Colon (tissue), 2 donors: ENCODE measurements around the gene SCCPDH.
"Not testable (repeated sequence)": the region's sequence is repeated elsewhere in the genome, so short reads cannot be mapped to it uniquely, and the experiment has no call there.

ENCODE experiments used
- FAIRE-seq: peaks from 2 replicates; lab custom pipeline; 2012; peaks lifted over from hg19 to GRCh38; lab: Jason Lieb, UNC
- donor health status: control.
- donor health status: control.

SCCPDH gene

DNA sequence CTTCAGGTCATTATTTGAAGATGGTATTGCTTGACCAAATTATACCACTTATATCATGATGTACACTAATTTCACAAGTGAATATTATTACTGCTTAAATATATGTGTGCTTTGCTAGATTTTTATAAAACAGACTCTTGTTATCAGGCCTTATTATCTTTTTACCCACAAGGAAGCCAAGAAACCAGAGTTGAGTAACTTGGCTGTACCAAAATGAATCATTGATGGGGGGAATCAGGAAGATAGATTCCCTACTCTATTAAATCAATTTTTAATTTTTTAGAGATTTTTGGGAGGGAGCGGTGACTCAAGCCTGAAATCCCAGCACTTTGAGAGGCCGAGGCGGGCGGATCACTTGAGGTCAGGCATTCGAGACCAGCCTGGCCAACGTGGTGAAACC lies 16.0 kb upstream of the SCCPDH start:
- no peak for FAIRE-seq

- no peak for FAIRE-seq
Observed at GRCh38 chr1:246709196-246709595, 15.0 kb upstream of the SCCPDH start.

GRCh38 chr1:246709835-246710234 lies 14.4 kb upstream of the SCCPDH start:
- FAIRE-seq, result no peak

DNA sequence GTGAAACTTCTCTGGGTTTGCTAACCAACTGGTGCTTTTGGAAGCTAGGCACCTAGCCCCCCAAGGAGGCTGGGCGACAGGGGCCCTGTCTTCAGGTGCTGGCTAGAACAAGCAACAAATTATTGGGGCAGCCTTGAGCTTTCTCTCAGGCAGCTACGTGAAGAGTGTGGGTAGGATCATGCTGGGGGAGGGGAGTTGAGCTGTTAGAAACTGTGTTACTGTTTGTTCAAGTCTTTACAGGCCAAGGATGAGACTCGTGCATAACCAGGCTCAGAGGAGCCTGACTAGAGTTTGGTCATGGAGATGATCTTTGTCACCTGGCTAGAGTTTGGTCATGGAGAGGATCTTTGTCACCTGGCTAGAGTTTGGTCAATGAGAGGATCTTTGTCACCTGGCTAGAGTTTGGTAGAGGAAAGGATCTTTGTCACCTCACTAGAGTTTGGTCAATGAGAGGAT lies 12.6 kb upstream of the SCCPDH start:
- no peak for FAIRE-seq

GRCh38 chr1:246712428-246712827 lies 11.8 kb upstream of the SCCPDH start:
- FAIRE-seq, result not testable (repeated sequence)

GRCh38 chr1:246719361-246719760 lies 4.8 kb upstream of the SCCPDH start:
- not testable (repeated sequence) for FAIRE-seq

GRCh38 chr1:246720814-246721213 lies 3.4 kb upstream of the SCCPDH start:
- FAIRE-seq, result not testable (repeated sequence)

- no peak for FAIRE-seq
Observed at GRCh38 chr1:246722720-246723119, 1.5 kb upstream of the SCCPDH start.

DNA sequence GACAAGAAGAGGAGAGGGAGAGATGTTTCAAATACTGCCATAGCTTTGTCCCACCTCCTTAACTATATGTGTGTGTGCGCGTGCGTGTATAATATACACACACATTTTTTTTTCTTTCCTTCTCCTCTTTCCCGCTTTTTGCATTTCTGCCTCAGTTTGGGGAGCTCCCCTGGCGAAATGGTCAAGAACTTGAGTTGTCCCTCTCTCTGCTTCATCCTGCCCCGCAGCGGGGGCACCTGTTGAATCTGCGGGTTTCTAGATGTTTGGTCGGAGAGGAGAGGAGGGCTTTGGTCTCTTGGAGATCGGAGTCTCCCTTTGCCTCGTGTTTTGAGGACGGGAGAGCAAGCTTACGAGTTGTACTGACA lies 504 bp downstream of the SCCPDH start:
- FAIRE-seq, result no peak

DNA sequence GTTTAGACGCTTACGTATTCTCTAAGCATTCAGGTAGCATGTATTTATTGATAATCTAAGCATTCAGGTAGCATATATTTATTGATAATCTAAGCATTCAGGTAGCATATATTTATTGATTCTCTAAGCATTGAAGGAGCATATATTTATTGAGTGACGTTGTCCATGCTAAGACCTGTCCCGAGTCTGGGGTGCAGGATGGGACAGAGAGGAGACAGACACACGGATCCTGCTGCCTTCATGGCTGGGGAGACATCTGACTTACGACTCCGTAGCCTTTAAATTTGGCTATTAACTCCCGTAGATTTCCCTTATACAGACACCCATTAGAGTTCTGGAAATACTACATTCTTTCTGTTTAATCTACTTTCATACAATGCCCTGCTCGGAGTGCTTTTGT lies 982 bp downstream of the SCCPDH start:
- FAIRE-seq, result no peak

- FAIRE-seq, result no peak
Observed at GRCh38 chr1:246726255-246726679, 2.1 kb downstream of the SCCPDH start.

DNA sequence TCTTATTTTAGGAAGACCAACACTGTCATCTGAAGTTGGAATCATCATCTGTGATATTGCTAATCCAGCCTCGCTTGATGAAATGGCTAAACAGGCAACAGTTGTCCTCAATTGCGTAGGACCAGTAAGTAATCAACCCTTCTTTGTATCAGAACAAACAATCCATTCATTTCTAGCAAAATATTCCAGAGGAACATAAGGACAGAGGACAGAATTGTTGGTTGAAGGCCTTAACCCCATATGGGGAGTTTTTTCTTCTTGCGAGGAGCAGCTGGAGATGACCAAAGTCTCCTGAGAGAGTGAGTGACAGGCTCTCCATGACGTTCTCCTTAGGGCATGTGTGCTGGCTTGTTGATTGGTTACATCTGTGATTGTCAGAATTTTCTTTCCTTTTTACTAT lies 2.7 kb downstream of the SCCPDH start:
- no peak for FAIRE-seq

DNA sequence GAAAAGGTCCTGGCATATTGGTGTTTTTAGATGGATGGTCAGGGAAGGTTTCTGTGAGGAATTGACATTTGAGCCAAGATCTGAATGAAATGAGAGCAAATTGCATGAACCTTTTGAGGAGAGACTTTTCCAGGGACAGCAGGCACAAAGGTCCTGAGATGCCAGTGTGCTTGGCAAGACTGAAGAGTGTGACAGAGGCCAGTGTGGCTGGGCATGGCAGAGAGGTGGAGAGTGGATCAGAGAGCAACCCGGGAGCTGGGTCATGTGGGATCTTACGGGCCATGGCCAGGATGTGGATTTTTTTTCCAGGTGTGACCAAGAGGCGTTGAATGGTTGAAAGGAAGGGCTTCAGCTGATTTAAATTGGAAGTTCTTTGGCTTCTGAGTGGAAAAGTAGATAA lies 3.4 kb downstream of the SCCPDH start:
- FAIRE-seq, result no peak

DNA sequence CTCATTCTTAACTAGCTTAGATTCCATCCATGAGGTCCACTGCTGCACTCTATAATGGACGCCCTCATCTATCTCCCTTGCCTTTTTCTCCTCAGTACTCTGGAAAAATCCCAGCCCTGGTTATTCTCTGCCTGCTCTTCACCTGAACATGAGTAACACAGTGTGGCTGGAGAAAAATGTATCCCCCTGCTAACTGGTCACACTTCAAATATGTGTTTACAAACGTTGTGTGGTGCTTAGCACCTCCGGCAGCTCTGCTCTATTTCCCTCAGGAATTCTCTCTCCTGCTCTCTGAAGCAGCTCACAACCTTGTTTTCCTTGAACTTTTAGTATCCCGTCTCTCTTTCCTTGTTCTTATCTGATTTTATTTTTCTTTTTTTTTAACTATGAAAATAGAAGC lies 4.1 kb downstream of the SCCPDH start:
- no peak for FAIRE-seq

DNA sequence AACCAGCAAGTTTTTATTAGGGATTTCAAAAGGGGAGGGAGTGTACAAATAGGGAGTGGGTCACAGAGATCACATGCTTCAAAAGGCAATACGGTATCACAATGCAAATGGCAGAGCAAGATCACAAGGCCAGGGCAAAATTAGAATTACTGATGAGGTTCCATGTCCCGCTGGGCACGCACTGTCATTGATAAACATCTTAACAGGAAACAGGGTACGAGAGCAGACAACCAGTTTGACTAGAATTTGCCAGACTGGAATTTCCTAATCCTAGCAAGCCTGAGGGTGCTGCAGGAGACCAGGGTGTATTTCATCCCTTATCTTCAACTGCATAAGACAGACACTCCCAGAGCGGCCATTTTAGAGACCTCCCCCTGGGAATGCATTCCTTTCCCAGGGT lies 4.8 kb downstream of the SCCPDH start:
- FAIRE-seq, result not testable (repeated sequence)

- FAIRE-seq, result no peak
Observed at GRCh38 chr1:246730839-246731238, 6.6 kb downstream of the SCCPDH start.

DNA sequence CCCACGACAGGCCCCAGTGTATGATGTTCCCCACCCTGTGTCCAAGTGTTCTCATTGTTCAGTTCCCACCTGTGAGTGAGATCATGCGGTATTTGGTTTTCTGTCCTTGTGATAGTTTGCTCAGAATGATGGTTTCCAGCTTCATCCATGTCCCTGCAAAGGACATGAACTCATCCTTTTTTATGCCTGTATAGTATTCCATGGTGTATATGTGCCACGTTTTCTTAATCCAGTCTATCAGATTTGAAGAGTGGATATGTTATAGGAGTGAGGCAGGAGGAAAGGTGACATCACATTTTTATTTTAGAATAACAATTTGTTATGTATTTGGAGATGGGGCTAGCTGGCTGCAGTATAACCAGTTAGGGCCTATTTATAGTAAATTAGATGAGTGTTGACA lies 7.7 kb downstream of the SCCPDH start:
- not testable (repeated sequence) for FAIRE-seq

- FAIRE-seq, result no peak
Observed at GRCh38 chr1:246733704-246734103, 9.5 kb downstream of the SCCPDH start.

- FAIRE-seq, result no peak
Observed at GRCh38 chr1:246734866-246735265, 10.7 kb downstream of the SCCPDH start.

DNA sequence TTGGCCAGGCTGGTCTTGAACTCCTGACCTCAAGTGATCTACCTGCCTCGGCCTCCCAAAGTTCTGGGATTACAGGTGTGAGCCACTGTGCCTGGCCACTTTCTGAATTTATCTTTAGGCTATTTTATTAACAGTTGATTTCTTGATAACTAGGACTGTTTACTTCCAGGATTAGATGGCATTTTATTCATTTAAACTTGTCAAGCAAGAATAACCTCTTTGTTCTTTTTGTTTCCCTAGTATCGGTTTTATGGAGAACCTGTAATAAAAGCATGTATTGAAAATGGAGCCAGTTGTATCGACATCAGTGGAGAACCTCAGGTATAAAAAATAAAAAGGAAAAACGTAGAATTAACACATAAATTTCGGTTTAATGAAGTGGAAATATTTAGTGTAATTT lies 11.5 kb downstream of the SCCPDH start:
- FAIRE-seq, result no peak

DNA sequence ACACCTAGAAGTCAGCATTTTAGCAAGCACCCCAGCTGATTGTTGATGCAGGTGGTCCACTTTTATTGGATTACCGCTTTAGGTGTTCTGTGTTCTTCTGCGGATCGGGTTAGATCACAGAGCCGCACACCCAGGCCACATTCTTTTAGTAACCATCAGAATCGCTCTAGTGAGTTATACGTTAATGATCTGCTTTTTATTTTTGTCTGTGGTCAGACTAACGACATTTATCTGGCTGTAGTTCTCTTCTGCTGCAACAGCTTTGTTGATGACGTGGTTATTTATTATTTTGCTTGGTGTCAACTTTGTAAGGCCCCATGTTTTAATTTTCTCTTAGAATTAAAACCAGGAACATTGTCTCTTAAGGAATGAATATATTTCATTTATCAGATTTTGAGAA lies 18.2 kb downstream of the SCCPDH start:
- FAIRE-seq, result no peak

DNA sequence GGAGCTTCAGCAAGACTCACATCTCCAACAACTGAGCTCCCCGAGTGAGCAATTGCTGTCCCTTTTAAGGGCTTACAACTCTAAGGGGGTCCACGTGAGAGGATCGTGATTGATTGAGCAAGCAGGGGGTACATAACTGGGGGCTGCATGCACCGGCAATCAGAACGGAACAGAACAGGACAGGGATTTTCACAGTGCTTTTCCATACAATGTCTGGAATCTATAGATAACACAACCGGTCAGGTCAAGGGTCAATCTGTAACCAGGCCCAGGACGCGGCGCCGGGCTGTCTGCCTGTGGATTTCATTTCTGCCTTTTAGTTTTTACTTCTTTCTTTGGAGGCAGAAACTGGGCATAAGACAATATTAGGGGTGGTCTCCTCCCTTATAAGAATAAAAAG lies 21.9 kb downstream of the SCCPDH start:
- not testable (repeated sequence) for FAIRE-seq

DNA sequence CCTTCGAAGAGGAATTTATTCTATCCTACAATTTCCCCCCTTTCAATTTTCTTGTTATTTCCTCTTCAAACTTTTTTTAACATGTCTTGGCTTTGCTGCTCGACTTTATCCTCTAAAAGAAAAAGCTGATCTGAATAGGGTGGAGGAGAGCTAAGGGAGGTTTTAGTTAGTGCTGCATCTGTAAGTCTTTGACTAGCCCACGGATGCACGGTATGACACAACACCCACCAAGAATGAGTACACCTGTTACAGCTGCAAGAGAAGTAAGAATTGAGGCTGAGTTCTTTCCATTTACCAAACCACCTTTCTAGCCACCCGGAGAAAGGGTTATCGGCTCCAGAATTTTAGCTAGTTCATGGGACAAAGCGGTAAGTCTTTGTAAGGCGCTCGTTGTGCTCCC lies 23.8 kb downstream of the SCCPDH start:
- no peak for FAIRE-seq

DNA sequence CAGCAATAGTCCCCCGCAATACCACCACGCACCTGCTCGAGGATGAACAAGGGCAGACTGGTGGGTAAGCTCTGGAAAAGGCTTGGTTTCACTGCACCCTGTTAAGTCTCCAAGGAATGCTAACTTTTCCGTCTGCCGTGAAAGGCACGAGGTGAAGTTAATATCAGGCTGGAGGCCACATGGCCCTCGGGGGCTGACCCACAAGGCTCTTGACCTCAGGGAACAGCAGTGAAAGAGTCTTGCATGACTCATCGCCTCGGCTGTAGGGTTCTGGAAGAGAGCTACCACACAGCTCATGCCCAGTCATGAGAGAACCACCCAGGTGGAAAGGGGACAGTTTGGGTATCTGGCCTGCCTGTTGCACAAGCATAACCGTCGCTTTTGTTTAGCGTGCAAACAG lies 24.7 kb downstream of the SCCPDH start:
- no peak for FAIRE-seq

- FAIRE-seq, result no peak
Observed at GRCh38 chr1:246750752-246751151, 26.5 kb downstream of the SCCPDH start.
